IgD-negative memory B cell (primary cell): ENCODE measurements around the gene MCTP1. TPM values are rescaled to one million over a fixed set of nuclear protein-coding genes. Genes with fewer than 3 reads are reported as not detected.

Experiments used
- H3K27ac Mint-ChIP-seq, 3 donors: one replicate each; pipeline ENCODE4 v1.8.0; 2020 to 2022; ENCODE audit warnings: mild to moderate bottlenecking in 3 of 3, mixed read lengths in 3 of 3, moderate library complexity in 1 of 3
- H3K27me3 Mint-ChIP-seq: one replicate; pipeline ENCODE4 v1.8.0; 2021; ENCODE audit warnings: mixed read lengths
- H3K36me3 Mint-ChIP-seq: one replicate; pipeline ENCODE4 v1.8.0; 2020; ENCODE audit warnings: mild to moderate bottlenecking, mixed read lengths
- H3K4me1 Mint-ChIP-seq, 3 donors: one replicate each; pipeline ENCODE4 v1.8.0; 2020 to 2022; ENCODE audit warnings: mixed read lengths in 3 of 3, mild to moderate bottlenecking in 1 of 3
- H3K4me3 Mint-ChIP-seq, 4 donors: one replicate each; pipeline ENCODE4 v1.8.0; 2020 to 2022; ENCODE audit warnings: mild to moderate bottlenecking in 4 of 4, mixed read lengths in 4 of 4, moderate library complexity in 3 of 4
- H3K9me3 Mint-ChIP-seq, 3 donors: one replicate each; pipeline ENCODE4 v1.8.0; 2020 to 2021; ENCODE audit warnings: mixed read lengths in 3 of 3, mild to moderate bottlenecking in 1 of 3
- polyA plus RNA-seq: library from polyadenylated mRNA; unstranded; fragments of 300-500 nt; fragmentation: Illumina TruSeq; gene quantifications from one replicate; pipeline ENCODE4 v1.2.3, GENCODE V29; 2021

Gene MCTP1
- polyA plus RNA-seq, 1 donor from 2014 or later = 2.6 TPM

- no peak overlapping the region for H3K4me3 Mint-ChIP-seq
- H3K27ac Mint-ChIP-seq = no peak overlapping the region
- no peaks in the 10 kb centered on the region for H3K36me3 Mint-ChIP-seq
- H3K4me1 Mint-ChIP-seq = peaks cover 2 to 6% (median 5%) of the 10 kb centered on the region in 3 donors
- no peaks in the 10 kb centered on the region for H3K27me3 Mint-ChIP-seq
- H3K9me3 Mint-ChIP-seq = no peaks in the 10 kb centered on the region
These were observed 544.6 kb downstream of the MCTP1 start for GRCh38 chr5:94740286-94740685.

GRCh38 chr5:94736498-94736897, 548.4 kb downstream of the MCTP1 start:
- no peak overlapping the region for H3K4me3 Mint-ChIP-seq
- no peaks in the 10 kb centered on the region for H3K4me1 Mint-ChIP-seq
- H3K36me3 Mint-ChIP-seq = no peaks in the 10 kb centered on the region
- no peak overlapping the region for H3K27ac Mint-ChIP-seq
- no peaks in the 10 kb centered on the region for H3K9me3 Mint-ChIP-seq
- no peaks in the 10 kb centered on the region for H3K27me3 Mint-ChIP-seq

- Mint-ChIP-seq H3K36me3 (no peaks in the 10 kb centered on the region), H3K27me3 (no peaks in the 10 kb centered on the region), H3K4me1 (no peaks in the 10 kb centered on the region), H3K9me3 (no peaks in the 10 kb centered on the region), H3K4me3 (no peak overlapping the region), H3K27ac (no peak overlapping the region)
These were observed 553.4 kb downstream of the MCTP1 start for GRCh38 chr5:94731471-94731870.

GRCh38 chr5:94725142-94725541, 559.8 kb downstream of the MCTP1 start:
- Mint-ChIP-seq H3K9me3 (peaks cover 0 to 2% (median 0%) of the 10 kb centered on the region in 3 donors), H3K27ac (no peak overlapping the region), H3K4me3 (no peak overlapping the region), H3K27me3 (no peaks in the 10 kb centered on the region), H3K36me3 (no peaks in the 10 kb centered on the region), H3K4me1 (peaks cover 0 to 1% (median 0%) of the 10 kb centered on the region in 3 donors)

- Mint-ChIP-seq H3K4me1 (peaks cover 0 to 1% (median 0%) of the 10 kb centered on the region in 3 donors), H3K27me3 (no peaks in the 10 kb centered on the region), H3K4me3 (no peak overlapping the region), H3K36me3 (peaks cover 11% of the 10 kb centered on the region), H3K9me3 (peaks cover 0 to 3% (median 0%) of the 10 kb centered on the region in 3 donors), H3K27ac (no peak overlapping the region)
These were observed 569.1 kb downstream of the MCTP1 start for GRCh38 chr5:94715768-94716167.

GRCh38 chr5:94711785-94712184, 573.1 kb downstream of the MCTP1 start:
- no peaks in the 10 kb centered on the region for H3K27me3 Mint-ChIP-seq
- H3K4me3 Mint-ChIP-seq = no peak overlapping the region
- peaks cover 11% of the 10 kb centered on the region for H3K36me3 Mint-ChIP-seq
- no peak overlapping the region for H3K27ac Mint-ChIP-seq
- peaks cover 0 to 1% (median 0%) of the 10 kb centered on the region in 3 donors for H3K4me1 Mint-ChIP-seq
- H3K9me3 Mint-ChIP-seq = no peaks in the 10 kb centered on the region

- Mint-ChIP-seq H3K36me3 (peaks cover 11% of the 10 kb centered on the region), H3K4me3 (no peak overlapping the region), H3K9me3 (no peaks in the 10 kb centered on the region), H3K27me3 (no peaks in the 10 kb centered on the region), H3K4me1 (peaks cover 0 to 1% (median 0%) of the 10 kb centered on the region in 3 donors), H3K27ac (no peak overlapping the region)
These were observed 575.6 kb downstream of the MCTP1 start for GRCh38 chr5:94709277-94709676.

GRCh38 chr5:94707359-94707758, 577.5 kb downstream of the MCTP1 start:
- H3K27ac Mint-ChIP-seq = no peak overlapping the region
- H3K4me3 Mint-ChIP-seq = no peak overlapping the region
- peaks cover 8% of the 10 kb centered on the region for H3K36me3 Mint-ChIP-seq
- peaks cover 1 to 6% (median 6%) of the 10 kb centered on the region in 3 donors for H3K4me1 Mint-ChIP-seq
- H3K27me3 Mint-ChIP-seq = no peaks in the 10 kb centered on the region
- H3K9me3 Mint-ChIP-seq = no peaks in the 10 kb centered on the region

GRCh38 chr5:94705427-94705826, 579.5 kb downstream of the MCTP1 start:
- Mint-ChIP-seq H3K9me3 (no peaks in the 10 kb centered on the region), H3K4me3 (no peak overlapping the region), H3K27me3 (no peaks in the 10 kb centered on the region), H3K27ac (no peak overlapping the region), H3K36me3 (peaks cover 2% of the 10 kb centered on the region), H3K4me1 (peaks cover 3 to 9% (median 8%) of the 10 kb centered on the region in 3 donors)

- H3K36me3 Mint-ChIP-seq = peaks cover 8% of the 10 kb centered on the region
- H3K9me3 Mint-ChIP-seq = no peaks in the 10 kb centered on the region
- no peaks in the 10 kb centered on the region for H3K27me3 Mint-ChIP-seq
- no peak overlapping the region for H3K4me3 Mint-ChIP-seq
- H3K4me1 Mint-ChIP-seq = peaks cover 5 to 10% (median 8%) of the 10 kb centered on the region in 3 donors
- no peak overlapping the region for H3K27ac Mint-ChIP-seq
These were observed 582.2 kb downstream of the MCTP1 start for GRCh38 chr5:94702729-94703128.

- no peak overlapping the region for H3K27ac Mint-ChIP-seq
- H3K36me3 Mint-ChIP-seq = peaks cover 8% of the 10 kb centered on the region
- H3K9me3 Mint-ChIP-seq = no peaks in the 10 kb centered on the region
These were observed 584.3 kb downstream of the MCTP1 start for GRCh38 chr5:94700592-94700991.

GRCh38 chr5:94699562-94699961, 585.3 kb downstream of the MCTP1 start:
- H3K27ac Mint-ChIP-seq = no peak overlapping the region
- no peaks in the 10 kb centered on the region for H3K27me3 Mint-ChIP-seq
- no peaks in the 10 kb centered on the region for H3K9me3 Mint-ChIP-seq

More at GRCh38 chr5:94700592-94700991, 584.3 kb downstream of the MCTP1 start:
- Mint-ChIP-seq H3K4me3 (no peak overlapping the region), H3K27me3 (no peaks in the 10 kb centered on the region), H3K4me1 (peaks cover 5 to 10% (median 8%) of the 10 kb centered on the region in 3 donors)

GRCh38 chr5:94698197-94698596, 586.7 kb downstream of the MCTP1 start:
- peaks cover 11% of the 10 kb centered on the region for H3K36me3 Mint-ChIP-seq
- H3K9me3 Mint-ChIP-seq = no peaks in the 10 kb centered on the region
- H3K4me3 Mint-ChIP-seq = no peak overlapping the region
- H3K27ac Mint-ChIP-seq = no peak overlapping the region
- H3K4me1 Mint-ChIP-seq = peaks cover 5 to 10% (median 8%) of the 10 kb centered on the region in 3 donors
- H3K27me3 Mint-ChIP-seq = no peaks in the 10 kb centered on the region

More at GRCh38 chr5:94699562-94699961, 585.3 kb downstream of the MCTP1 start:
- peaks cover 8% of the 10 kb centered on the region for H3K36me3 Mint-ChIP-seq
- peaks cover 5 to 10% (median 8%) of the 10 kb centered on the region in 3 donors for H3K4me1 Mint-ChIP-seq
- H3K4me3 Mint-ChIP-seq = no peak overlapping the region

GRCh38 chr5:94694671-94695070, 590.2 kb downstream of the MCTP1 start:
- Mint-ChIP-seq H3K36me3 (peaks cover 13% of the 10 kb centered on the region), H3K27me3 (no peaks in the 10 kb centered on the region), H3K9me3 (no peaks in the 10 kb centered on the region), H3K4me3 (no peak overlapping the region), H3K4me1 (no peaks in the 10 kb centered on the region), H3K27ac (no peak overlapping the region)

GRCh38 chr5:94693845-94694370, 591.0 kb downstream of the MCTP1 start:
- no peak overlapping the region for H3K27ac Mint-ChIP-seq
- peaks cover 12% of the 10 kb centered on the region for H3K36me3 Mint-ChIP-seq
- H3K27me3 Mint-ChIP-seq = no peaks in the 10 kb centered on the region
- H3K9me3 Mint-ChIP-seq = no peaks in the 10 kb centered on the region
- H3K4me3 Mint-ChIP-seq = no peak overlapping the region
- no peaks in the 10 kb centered on the region for H3K4me1 Mint-ChIP-seq

- Mint-ChIP-seq H3K4me3 (no peak overlapping the region), H3K36me3 (peaks cover 10% of the 10 kb centered on the region), H3K9me3 (no peaks in the 10 kb centered on the region), H3K4me1 (no peaks in the 10 kb centered on the region), H3K27ac (peak overlapping the region in 1 of 3 donors; percentile 74), H3K27me3 (no peaks in the 10 kb centered on the region)
These were observed 591.7 kb downstream of the MCTP1 start for GRCh38 chr5:94693043-94693822.
